Measurements from ENCODE around the gene ABLIM1.

Gene ABLIM1

GRCh38 chr10:114654822-114655575 is 3.1 kb downstream of the ABLIM1 start:
- no peak for DNase-seq (ENCODE audit: low read depth)
- no peak overlapping the region for H3K4me3 ChIP-seq (ENCODE audit: low read length)
- no peak for TF ChIP-seq CTCF (conservative IDR thresholded peaks at IDR 0.05; ENCODE audit: low read length)

- no peak for TF ChIP-seq CTCF (conservative IDR thresholded peaks at IDR 0.05; ENCODE audit: low read length)
- no peak for DNase-seq (ENCODE audit: low read depth)
- H3K4me3 ChIP-seq (ENCODE audit: low read length) = no peak overlapping the region
Observed at GRCh38 chr10:114653926-114654325, 4.1 kb downstream of the ABLIM1 start.

- TF ChIP-seq CTCF (conservative IDR thresholded peaks at IDR 0.05; ENCODE audit: low read length) = no peak
- no peak for DNase-seq (ENCODE audit: low read depth)
Observed at GRCh38 chr10:114652402-114653368, 5.4 kb downstream of the ABLIM1 start.

GRCh38 chr10:114650831-114651230 is 7.2 kb downstream of the ABLIM1 start:
- no peak overlapping the region for H3K4me3 ChIP-seq (ENCODE audit: low read length)
- no peak for DNase-seq (ENCODE audit: low read depth)

More at GRCh38 chr10:114652402-114653368, 5.4 kb downstream of the ABLIM1 start:
- H3K4me3 ChIP-seq (ENCODE audit: low read length) = no peak overlapping the region

GRCh38 chr10:114650266-114650665 is 7.8 kb downstream of the ABLIM1 start:
- peak; percentile 12 for DNase-seq (ENCODE audit: low read depth)
- no peak overlapping the region for H3K4me3 ChIP-seq (ENCODE audit: low read length)
- no peak for TF ChIP-seq CTCF (conservative IDR thresholded peaks at IDR 0.05; ENCODE audit: low read length)

More at GRCh38 chr10:114650831-114651230, 7.2 kb downstream of the ABLIM1 start:
- TF ChIP-seq CTCF (conservative IDR thresholded peaks at IDR 0.05; ENCODE audit: low read length) = no peak

- no peak for TF ChIP-seq CTCF (conservative IDR thresholded peaks at IDR 0.05; ENCODE audit: low read length)
- no peak for DNase-seq (ENCODE audit: low read depth)
- no peak overlapping the region for H3K4me3 ChIP-seq (ENCODE audit: low read length)
Observed at GRCh38 chr10:114649217-114649903, 8.7 kb downstream of the ABLIM1 start.

Measured in AG10803 (cell line).